Activated CD8-positive, alpha-beta memory T cell treated with anti-CD3 and anti-CD28 coated beads for 1 hour (primary cell): ENCODE measurements around the gene THUMPD2.
"Not testable (repeated sequence)": the region's sequence is repeated elsewhere in the genome, so short reads cannot be mapped to it uniquely, and the experiment has no call there.

Experiments
- DNase-seq, 2 donors: peaks; one replicate each; pipeline ENCODE4 v3.0.0-alpha.2; 2020; ENCODE audit warnings: low read depth in 1 of 2; ENCODE audit errors: extremely low read depth in 1 of 2

The THUMPD2 gene

DNA sequence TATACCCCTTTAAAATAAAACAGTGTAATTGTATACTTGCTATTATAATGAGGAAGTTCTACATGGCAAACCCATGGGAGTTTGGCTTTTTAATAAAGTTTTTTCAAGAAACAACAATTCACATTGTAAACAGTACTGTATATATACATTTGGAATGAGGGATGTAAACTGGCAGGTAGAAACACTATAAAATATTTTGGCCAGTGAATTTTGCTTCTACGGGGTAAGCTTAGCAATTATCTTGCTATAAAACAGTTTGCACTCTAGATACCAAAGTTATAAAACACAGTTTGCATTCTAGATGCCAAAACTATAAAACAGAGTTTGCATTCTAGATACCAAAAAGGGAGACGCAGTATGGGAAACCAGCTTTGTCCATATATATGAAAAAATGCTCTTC, 16.6 kb downstream of the THUMPD2 start:
- no peak for DNase-seq

DNA sequence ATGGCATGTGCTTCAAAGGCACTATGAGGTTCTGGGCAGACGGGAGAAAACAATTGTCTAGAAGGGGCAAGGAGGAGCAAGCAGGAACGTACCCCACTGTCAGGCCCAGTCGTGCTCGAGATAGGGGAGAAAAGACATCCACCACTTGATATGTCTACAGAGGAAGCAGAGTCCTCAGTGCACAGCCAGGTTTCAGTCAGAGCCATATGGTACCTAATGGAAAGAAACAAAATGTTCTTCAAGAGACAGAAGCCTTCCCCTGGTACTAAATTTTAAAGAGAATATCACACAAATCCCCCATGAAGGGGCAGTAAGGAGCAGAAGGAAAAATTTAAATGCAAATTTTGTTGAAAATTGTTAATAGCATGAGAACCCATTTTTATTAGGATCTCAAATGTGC, 21.9 kb downstream of the THUMPD2 start:
- DNase-seq = no peak

DNA sequence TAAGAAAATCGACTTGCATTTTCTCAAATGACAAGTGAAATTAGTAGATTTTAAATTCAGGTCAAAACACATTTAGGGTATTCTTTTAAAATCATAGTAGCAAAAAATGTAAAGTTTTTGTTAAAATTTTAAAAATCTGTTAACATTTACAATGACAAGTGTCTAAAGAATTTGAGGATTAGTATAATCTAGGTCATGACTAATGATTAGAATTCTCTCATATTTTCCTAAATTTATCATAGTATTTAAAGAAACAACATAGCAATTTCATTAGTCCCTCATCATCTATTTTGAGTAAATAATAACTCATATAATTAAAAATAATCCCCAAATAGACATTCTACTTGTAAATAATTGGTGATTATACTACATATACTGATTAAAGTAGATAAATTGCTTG, 23.6 kb downstream of the THUMPD2 start:
- DNase-seq = no peak

DNA sequence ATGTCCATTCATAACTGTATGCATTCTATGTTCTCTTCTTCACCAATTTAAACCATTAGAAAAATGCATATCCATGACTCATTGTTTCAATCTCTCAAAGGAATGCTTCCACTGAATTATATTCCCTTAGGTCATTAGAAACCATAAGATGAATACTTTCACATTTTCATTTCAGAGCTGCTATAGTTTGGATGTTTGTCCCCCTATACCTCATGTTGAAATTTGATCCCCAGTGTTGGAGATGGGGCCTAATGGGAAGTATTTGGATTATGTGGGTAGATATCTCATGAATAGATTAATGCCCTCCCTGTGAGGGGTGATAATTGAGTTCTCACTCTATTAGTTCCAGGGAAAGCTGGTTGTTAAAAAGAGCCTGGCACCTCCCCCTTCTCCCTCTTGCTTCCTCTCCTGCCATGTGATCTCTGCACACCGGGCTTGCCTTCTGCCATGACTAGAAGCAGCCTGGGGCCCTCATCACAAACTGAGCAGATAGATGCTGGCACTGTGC, 35.7 kb downstream of the THUMPD2 start:
- no peak for DNase-seq

DNA sequence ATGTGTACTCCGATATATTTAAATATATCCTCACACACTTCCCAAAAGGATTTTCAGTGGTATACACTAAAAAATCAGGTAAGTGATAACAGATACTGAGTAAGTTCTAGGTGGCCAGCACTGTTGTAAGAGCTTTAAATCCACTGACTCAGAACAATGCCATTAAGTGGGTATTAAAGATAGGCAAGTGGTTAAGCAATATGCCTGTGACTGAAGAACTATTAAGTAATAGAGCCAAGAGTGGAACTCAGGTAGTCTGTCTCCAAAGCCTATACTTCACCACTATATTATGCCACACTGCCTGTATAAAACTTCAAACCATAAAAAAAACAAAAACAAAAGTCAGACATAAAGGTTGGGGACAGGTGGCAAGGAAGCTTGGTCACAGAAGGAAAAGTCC, 37.2 kb downstream of the THUMPD2 start:
- no peak for DNase-seq

DNA sequence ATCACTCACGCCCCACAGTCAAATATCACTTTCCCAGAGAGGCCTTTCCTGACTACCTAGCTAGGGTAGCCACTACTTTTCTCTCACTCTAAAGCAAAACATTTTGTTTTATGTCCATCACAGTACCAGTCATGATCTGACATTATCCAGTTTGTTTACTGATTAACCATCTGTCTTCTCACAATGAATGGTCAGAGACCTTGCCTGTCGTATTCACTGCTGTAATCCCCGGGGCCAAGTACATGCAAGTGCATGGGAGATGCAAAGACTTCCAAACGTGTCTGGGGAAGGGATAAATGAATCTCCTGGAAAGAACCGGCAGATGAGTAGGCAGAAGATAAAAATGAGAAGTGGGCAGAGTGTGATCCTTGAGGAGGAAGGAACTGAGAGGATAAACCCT, 39.7 kb downstream of the THUMPD2 start:
- DNase-seq = no peak

DNA sequence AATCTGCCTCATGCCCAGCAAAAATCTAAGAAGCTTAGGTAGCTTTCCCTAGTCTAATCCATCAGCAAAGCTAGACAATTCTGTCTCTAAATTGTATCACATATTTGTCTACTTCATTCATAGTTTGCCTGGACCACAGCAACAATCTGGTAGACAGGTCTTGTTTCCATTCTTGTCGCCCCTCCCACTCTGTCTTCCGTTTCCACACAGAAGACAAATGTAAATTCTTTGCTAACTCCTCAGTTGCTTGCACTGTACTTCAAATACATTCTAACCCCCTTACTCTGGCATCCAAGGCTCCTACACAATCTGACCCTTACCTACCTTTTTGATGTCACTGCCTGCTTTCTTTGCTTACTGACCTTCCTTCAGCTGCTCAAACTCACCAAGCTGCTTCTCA, 40.1 kb downstream of the THUMPD2 start:
- DNase-seq = no peak

DNA sequence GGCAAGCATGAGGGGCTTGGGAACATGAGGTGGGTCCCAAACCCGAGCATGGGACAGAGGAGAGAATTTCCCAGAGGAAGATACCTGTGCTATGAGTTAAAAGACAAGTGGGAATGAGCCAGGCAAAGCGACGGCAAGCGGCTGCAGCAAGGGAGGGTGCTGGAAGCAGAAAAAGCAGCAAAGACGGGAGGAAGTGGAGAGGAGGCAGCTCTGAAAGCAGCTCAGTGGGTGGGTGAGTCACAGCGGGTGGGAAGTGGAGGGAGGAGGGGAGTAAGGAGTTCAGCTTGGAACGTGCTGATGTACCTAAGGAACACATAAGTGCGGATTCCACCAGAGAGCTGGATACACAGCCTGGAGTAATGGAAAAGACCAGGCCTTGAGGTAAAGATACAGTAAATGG, 41.4 kb downstream of the THUMPD2 start:
- DNase-seq = no peak

DNA sequence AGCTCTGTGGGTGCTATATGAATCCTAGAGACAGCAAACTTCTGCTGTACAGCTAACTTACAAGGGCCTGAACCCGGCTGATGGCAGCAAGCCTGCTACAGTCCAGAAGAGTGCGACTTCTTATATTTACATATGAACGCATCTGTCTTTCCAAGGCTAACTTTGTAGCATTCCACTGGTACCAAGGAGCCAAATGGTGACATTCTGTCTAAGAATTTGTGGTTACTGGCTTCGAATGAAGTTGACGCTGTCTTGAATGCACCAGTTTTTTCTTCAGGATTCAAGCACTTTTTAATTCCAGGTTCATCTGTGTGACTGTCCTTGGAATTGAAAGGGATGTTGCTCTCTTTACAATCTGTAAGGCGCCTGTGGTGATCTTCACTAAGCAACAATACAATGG, 42.4 kb downstream of the THUMPD2 start:
- DNase-seq = no peak

DNA sequence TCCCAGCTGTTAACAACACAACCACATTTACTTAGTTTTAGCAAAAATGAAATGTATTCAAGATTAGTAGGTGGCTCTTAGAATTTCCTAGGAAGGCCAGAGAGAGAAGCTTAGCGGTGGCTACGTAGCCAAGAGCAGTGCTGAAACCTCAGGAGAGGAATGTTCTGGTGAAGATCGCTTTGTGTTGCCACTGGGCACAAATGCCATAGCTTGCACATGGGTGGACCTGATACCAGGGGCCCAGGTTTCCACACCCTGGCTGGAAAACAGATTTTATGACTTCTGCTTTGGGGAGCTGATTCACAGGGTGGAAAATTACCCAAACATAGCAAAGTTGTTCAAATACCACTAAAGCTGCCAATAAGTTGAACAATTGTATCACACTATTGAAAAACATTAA, 43.4 kb downstream of the THUMPD2 start:
- no peak for DNase-seq

DNA sequence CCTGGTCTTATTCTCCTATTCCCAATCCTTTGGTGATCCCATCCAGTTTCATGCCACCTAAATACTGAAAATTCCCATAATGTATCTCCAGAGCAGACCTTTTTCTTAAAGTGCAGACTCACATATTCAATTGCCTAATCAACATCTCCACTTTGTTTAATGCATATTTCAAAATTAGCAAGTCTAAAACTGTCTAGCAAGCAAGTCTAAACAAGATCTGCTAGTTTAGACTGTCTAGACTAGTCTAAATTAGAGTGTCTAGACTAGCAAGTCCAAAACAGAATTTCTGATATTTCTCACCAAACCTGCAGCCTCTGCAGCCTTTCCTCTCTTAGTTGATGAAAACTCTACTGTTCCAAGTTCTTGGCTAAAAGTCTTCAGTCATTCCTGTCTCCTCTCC, 44.6 kb downstream of the THUMPD2 start:
- DNase-seq = no peak

DNA sequence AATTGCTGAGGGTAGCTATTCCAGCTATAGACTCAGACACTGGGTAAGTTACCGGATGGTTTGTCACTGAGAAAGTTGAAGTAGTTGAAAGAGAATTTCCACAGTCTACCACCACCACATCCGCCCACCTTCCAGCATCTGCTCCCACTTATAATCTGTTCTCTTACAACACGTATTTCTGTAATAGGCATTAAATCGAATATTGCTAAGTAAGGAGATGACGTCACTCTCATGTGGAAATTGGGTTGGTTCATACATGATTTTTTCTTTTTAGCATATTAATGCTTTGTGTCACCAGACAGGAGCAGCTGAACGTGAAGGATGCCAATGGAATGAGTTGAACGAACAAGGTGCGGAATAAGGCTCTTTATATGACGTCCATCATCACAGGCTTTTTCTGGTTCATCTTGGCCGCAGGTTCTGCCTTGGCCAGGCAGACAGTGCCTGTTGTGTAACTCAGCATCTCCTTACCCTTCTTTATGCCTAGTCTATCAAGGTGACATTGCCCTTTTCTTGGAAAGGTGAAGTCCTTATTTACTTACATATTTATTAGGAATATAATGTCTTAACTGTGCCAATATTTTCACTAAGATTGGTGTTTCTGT, 45.9 kb downstream of the THUMPD2 start:
- DNase-seq = no peak

DNA sequence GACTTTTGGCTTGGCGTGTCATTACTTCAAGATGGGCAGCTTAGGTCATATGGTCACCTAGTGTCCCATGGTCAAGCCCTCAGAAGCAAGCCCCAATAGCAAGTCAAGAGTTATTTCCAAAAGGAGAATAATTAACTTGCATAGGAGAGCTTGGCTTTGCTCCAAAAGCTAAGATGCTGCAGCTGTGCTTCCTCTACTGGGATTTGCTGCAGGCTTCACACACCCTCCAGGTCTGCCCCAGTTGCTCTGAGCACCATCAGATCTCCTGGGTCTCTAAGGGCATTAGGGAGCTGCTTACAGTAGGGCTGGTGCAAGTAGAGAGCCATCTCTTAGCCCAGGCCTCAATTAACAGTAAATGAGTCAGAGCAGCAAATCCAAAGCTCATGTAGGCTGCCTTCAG, 46.6 kb downstream of the THUMPD2 start:
- no peak for DNase-seq

DNA sequence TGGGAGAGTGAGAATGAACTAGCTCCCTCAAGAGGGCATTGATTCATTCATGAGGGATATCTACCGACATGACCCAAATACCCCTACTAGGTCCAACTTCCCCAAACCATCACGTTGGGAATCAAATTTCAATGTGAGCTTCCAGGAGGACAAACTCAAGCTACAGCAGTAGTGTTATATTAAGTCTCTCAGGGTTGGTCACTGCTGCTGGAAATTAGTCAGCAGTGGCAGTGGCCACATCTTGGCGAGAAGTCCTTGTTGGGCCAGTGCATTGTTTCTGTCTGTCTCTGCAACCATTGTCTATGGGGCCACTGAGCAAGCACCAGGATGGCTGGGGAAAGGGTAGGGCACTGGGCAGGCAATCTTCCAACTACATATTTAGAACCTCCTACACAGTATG, 47.5 kb downstream of the THUMPD2 start:
- no peak for DNase-seq

DNA sequence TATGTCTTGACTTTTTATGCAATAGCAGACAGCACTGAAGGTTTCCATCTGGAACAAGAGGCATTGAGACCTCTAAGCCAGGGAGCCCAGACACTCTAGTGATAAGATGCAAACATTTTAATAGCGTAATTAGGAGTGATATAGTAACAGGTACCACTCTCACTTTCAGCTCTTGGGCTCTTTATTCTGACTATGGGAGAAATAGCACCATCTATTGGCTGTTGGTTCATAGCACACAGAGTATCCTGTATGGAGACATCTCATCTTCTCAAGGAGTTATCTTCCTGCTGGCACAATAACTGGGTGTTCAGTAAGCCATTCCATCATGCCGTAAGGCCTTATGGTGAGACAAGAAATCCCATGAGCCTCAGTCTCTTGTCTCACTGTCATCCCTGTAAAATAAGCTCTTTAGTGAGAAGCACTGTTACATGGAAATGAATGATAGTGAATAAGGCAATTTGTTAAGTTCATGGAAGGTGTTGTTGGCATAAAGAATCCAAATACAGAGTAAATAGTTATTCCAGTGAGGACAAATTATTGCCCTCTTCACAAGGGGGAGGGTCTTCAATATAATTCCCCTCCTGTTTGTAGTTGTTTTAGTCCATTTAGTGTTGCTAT, 48.3 kb downstream of the THUMPD2 start:
- DNase-seq = no peak

DNA sequence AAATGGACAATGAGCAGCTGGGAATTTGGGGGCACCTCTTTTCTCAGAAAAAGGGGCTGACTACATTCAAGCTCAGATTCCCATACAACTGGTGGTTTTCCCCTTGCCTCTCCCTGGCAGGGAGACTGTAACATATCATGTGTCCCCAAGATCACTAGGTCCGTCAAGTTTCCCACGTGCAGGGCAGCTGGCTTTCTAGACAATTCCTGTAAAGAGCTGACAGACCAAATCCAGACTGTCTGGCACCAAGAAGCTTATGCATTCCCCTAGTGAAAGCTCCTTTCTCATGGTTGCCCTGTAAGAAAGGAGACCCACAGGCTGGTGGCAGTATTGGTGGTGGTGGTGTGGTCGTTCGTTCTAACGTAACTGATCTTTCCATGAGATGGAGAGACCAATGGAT, 48.8 kb downstream of the THUMPD2 start:
- no peak for DNase-seq

DNA sequence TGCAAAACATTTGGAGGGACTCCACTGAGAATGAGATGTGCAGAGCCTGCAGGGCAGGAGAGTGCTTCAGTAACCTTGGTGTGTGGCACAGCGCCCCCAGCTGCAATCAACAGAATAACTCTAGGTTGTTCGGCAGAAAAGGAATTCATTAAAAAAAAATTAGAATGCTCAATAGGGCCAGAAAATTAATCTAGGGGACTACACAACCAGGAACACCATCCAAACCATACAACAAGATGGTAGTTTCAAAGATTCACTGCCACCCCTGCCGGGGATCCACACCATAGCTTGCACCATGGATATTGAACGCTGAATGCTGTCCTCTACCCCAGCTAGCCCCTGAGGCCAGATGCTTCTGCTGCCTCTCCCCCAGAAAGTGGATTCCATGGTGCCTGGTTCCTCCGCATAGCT, 50.1 kb downstream of the THUMPD2 start:
- DNase-seq = no peak

DNA sequence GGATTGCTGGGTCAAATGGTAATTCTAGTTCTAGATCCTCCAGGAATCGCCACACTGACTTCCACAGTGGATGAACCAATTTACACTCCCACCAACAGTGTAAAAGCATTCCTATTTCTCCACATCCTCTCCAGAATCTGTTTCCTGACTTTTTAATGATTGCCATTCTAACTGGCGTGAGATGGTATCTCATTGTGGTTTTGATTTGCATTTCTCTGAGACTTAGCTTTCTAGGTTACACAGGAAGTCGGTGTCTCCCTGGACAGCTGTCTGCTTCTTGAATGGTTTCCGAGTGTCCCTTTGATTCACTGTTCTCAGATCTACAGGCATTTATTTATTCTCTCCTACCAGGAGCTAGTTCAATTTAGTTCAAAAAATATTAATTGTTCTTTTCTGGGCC, 51.0 kb downstream of the THUMPD2 start:
- not testable (repeated sequence) for DNase-seq

DNA sequence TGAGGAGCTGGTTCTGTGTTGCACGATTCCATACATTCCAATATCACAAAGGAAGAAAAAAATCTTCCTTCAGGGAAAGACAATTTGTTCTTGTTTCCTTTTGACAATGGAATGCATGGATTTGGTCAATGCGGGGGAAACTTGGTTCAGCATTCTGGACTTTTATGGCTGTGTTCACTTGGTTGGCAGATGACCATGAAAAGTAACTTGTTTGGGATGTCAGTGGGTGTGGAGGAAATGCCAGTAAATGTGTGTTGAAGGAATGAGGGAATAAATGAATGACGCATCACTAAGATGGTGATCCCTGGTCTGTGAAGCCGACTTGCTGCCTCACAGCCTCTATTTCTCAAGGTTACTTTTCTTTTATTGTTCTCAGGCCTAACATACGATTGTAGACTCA, 53.7 kb downstream of the THUMPD2 start:
- no peak for DNase-seq

DNA sequence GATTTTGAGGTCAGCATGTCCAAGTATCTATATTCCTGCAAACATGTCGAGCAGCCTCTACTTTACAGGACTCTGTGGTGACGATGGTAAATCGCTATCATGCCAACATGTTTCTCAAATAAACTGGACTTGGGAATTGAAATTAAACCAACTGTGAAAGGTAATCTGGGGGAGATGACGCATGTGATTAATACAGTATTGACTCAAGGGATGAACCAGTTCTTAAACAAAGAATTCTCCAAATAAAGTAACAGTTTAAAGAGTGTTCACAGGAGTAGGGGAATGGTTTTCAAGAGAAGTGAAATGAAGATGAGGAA, 54.3 kb downstream of the THUMPD2 start:
- no peak for DNase-seq

DNA sequence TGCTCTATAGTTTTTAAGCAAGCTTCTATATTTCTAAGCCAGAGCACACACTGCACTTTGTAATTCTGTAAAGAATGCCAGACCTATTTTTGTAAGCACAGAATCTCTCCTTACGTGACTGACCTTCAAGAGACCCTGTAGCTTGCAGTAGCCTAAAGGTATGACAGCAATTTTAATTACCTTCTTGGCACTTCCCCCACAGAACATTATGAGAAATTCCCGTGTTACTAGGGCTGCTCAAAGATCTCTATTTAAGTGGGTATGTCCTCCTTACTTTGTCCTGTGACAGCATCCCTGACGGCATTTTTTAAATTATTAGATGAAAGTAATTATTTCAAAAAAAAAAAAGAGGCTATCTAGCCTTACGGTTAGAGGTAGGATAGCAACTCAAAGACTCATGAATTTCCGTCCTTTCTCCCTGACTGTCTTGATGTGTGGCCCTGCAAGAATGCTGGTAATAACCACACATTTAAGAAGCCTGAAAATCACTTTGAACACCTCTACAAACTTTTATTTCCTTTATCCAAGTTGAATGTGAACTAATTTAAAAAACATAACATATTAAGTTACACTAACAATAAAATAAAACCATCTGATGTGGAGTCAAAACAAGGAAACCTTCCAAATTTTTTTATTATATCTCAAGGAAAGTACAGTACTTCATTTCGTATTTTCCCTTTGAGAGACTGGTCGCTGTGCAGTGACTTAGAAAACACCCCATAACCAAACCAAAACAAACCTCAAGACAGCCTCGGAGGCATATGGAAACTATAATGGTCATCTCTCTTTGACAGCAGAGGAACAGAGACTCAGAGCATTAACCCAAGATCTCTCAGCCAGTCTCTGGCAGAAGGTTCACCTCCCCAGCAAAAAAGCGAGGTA, 54.9 kb downstream of the THUMPD2 start:
- DNase-seq = no peak

DNA sequence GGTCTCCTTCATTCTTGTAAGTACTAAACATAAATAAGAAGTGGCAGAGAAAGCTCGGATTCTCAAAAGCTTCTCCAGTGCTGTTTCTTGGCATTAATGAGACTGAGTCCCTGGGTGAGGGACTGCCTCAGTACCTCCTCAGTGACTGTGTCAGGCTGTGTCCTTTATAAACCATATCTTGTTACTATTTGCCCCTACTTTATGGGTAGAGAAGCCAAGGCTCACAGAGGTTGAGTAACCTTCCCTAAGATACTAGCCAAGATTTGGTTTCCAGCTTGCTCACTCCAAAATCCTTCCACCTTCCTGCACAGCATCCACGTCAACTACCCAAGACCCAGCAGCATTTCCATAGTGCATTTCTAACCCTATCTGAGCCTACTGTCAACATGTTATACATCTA, 55.6 kb downstream of the THUMPD2 start:
- no peak for DNase-seq
